WTC11 (cell line): Measurements from ENCODE around the gene PDE6G. TPM values are rescaled to one million over a fixed set of nuclear protein-coding genes. Genes with fewer than 3 reads are reported as not detected.

Experiments used
- ATAC-seq: fragments of 200-7000 bp; cut with Tn5 transposase; 2 replicates; pipeline ENCODE4 v1.10.0; 2021; ENCODE audit warnings: mild to moderate bottlenecking, moderate library complexity
- CTCF ChIA-PET: fragments of 300-600 bp; sonication (Branson Sonifier 250); formaldehyde crosslinking; loops from one replicate; lab custom pipeline; 2021; ENCODE audit warnings: antibody characterized with exemption; lab: Charles Lee
- POLR2A ChIA-PET: fragments of 350-600 bp; sonication (Branson Sonifier 250); formaldehyde crosslinking; loops from one replicate; lab custom pipeline; 2021; ENCODE audit warnings: antibody characterized with exemption; lab: Charles Lee
- DNase-seq: peaks from one replicate; pipeline ENCODE4 v3.0.0; 2021; ENCODE audit warnings: low spot score
- H3K27ac Mint-ChIP-seq: 2 replicates; pipeline ENCODE4 v1.8.0; 2021; ENCODE audit warnings: mixed read lengths
- H3K27me3 Mint-ChIP-seq: 2 replicates; pipeline ENCODE4 v1.8.0; 2021; ENCODE audit warnings: low read depth, mild to moderate bottlenecking, moderate library complexity, mixed read lengths
- H3K36me3 Mint-ChIP-seq: 2 replicates; pipeline ENCODE4 v1.8.0; 2021; ENCODE audit warnings: mixed read lengths
- H3K4me1 Mint-ChIP-seq: 2 replicates; pipeline ENCODE4 v1.8.0; 2022; ENCODE audit warnings: mixed read lengths
- H3K4me3 Mint-ChIP-seq: 2 replicates; pipeline ENCODE4 v1.8.0; 2021; ENCODE audit warnings: mild to moderate bottlenecking, moderate library complexity, mixed read lengths
- H3K9me3 Mint-ChIP-seq: 2 replicates; pipeline ENCODE4 v1.8.0; 2021; ENCODE audit warnings: mixed read lengths
- AR ChIP-seq: fragments of 250-450 bp; sonication (Bioruptor Pico); IDR thresholded peaks from 2 replicates; pipeline ENCODE4 v1.9.0; 2021; ENCODE audit warnings: mild to moderate bottlenecking
- CREM ChIP-seq: sonication (generic); formaldehyde crosslinking; IDR thresholded peaks from 2 replicates; pipeline ENCODE4 v1.8.1; 2022; ENCODE audit warnings: mild to moderate bottlenecking, missing genetic modification reagents, moderate library complexity
- EMX1 ChIP-seq: fragments of 250-450 bp; sonication (Bioruptor Pico); IDR thresholded peaks from 2 replicates; pipeline ENCODE4 v1.8.0; 2021; ENCODE audit warnings: mild to moderate bottlenecking
- ETV6 ChIP-seq: sonication (generic); formaldehyde crosslinking; IDR thresholded peaks from 2 replicates; pipeline ENCODE4 v1.8.1; 2022; ENCODE audit warnings: mild to moderate bottlenecking, missing genetic modification reagents
- FOXP1 ChIP-seq: sonication (generic); formaldehyde crosslinking; IDR thresholded peaks from 2 replicates; pipeline ENCODE4 v1.8.0; 2022; ENCODE audit warnings: missing genetic modification reagents, mild to moderate bottlenecking, moderate library complexity, borderline replicate concordance
- GRHL2 ChIP-seq: fragments of 250-450 bp; sonication (Bioruptor Pico); IDR thresholded peaks from 2 replicates; pipeline ENCODE4 v1.8.0; 2022; ENCODE audit warnings: mild to moderate bottlenecking, moderate library complexity; ENCODE audit not compliant: insufficient replicate concordance, severe bottlenecking
- HMGA2 ChIP-seq: fragments of 250-450 bp; sonication (Bioruptor Pico); IDR thresholded peaks from 2 replicates; pipeline ENCODE4 v1.4.0; 2021; ENCODE audit warnings: mild to moderate bottlenecking, moderate library complexity
- NFE2L1 ChIP-seq: sonication (generic); formaldehyde crosslinking; IDR thresholded peaks from 2 replicates; pipeline ENCODE4 v1.8.1; 2023; ENCODE audit warnings: missing genetic modification reagents
- PRDM15 ChIP-seq: sonication (generic); formaldehyde crosslinking; IDR thresholded peaks from 2 replicates; pipeline ENCODE4 v1.8.0; 2022; ENCODE audit warnings: missing genetic modification reagents
- SOX15 ChIP-seq: fragments of 250-450 bp; sonication (Bioruptor Pico); IDR thresholded peaks from 2 replicates; pipeline ENCODE4 v1.9.0; 2021; ENCODE audit warnings: mild to moderate bottlenecking
- TCF7 ChIP-seq: sonication (generic); formaldehyde crosslinking; IDR thresholded peaks from 2 replicates; pipeline ENCODE4 v1.8.0; 2022; ENCODE audit warnings: mild to moderate bottlenecking, low read depth, missing genetic modification reagents, moderate library complexity
- TEAD1 ChIP-seq: sonication (generic); formaldehyde crosslinking; IDR thresholded peaks from 2 replicates; pipeline ENCODE4 v1.8.0; 2022; ENCODE audit warnings: mild to moderate bottlenecking, missing genetic modification reagents
- USF2 ChIP-seq: sonication (generic); formaldehyde crosslinking; IDR thresholded peaks from 2 replicates; pipeline ENCODE4 v1.8.1; 2023; ENCODE audit warnings: mild to moderate bottlenecking, missing genetic modification reagents, moderate library complexity
- ZBTB21 ChIP-seq: sonication (generic); formaldehyde crosslinking; IDR thresholded peaks from 2 replicates; pipeline ENCODE4 v1.8.1; 2023; ENCODE audit warnings: mild to moderate bottlenecking, missing genetic modification reagents, borderline replicate concordance
- ZNF138 ChIP-seq: sonication (generic); formaldehyde crosslinking; conservative IDR thresholded peaks from 2 replicates; pipeline ENCODE4 v1.8.1; 2022; ENCODE audit warnings: mild to moderate bottlenecking, moderate library complexity, missing genetic modification reagents
- total RNA-seq: library from RNA; stranded (reverse); gene quantifications from 3 replicates; pipeline ENCODE4 v1.2.3, GENCODE V29; 2021
- TF ChIP-seq, protein P1 (sequence below): sonication (generic); formaldehyde crosslinking; conservative IDR thresholded peaks from 2 replicates; pipeline ENCODE4 v1.8.1; 2023; ENCODE audit warnings: mild to moderate bottlenecking, low read depth, missing genetic modification reagents, moderate library complexity

PDE6G gene
- total RNA-seq, 1 experiment from 2014 or later, result 4.4 TPM

DNA sequence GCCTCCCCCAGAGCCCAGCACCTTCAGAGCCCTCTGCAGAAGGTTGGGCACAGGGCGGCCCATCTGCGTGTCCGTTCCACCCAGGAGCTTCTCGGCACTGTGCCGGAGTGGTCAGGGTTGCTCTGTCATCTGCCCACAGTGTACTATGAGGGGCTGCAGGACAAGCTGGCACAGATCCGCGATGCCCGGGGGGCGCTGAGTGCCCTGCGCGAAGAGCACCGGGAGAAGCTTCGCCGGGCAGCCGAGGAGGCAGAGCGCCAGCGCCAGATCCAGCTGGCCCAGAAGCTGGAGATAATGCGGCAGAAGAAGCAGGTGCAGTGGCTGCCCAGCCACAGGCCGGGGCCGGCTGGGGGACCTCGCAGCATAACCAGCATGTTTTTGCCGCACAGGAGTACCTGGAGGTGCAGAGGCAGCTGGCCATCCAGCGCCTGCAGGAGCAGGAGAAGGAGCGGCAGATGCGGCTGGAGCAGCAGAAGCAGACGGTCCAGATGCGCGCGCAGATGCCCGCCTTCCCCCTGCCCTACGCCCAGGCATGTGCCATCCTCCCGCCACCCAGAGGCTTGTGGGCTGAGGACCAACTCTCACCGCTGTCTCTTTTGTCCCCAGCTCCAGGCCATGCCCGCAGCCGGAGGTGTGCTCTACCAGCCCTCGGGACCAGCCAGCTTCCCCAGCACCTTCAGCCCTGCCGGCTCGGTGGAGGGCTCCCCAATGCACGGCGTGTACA lies 40.0 kb upstream of the PDE6G start (continued):
- TF ChIP-seq PRDM15 (CRISPR knock-in tag) (no peak), TEAD1 (no peak), TCF7 (no peak), ZNF138 (CRISPR knock-in tag) (no peak)
- TF ChIP-seq, protein P1, sequence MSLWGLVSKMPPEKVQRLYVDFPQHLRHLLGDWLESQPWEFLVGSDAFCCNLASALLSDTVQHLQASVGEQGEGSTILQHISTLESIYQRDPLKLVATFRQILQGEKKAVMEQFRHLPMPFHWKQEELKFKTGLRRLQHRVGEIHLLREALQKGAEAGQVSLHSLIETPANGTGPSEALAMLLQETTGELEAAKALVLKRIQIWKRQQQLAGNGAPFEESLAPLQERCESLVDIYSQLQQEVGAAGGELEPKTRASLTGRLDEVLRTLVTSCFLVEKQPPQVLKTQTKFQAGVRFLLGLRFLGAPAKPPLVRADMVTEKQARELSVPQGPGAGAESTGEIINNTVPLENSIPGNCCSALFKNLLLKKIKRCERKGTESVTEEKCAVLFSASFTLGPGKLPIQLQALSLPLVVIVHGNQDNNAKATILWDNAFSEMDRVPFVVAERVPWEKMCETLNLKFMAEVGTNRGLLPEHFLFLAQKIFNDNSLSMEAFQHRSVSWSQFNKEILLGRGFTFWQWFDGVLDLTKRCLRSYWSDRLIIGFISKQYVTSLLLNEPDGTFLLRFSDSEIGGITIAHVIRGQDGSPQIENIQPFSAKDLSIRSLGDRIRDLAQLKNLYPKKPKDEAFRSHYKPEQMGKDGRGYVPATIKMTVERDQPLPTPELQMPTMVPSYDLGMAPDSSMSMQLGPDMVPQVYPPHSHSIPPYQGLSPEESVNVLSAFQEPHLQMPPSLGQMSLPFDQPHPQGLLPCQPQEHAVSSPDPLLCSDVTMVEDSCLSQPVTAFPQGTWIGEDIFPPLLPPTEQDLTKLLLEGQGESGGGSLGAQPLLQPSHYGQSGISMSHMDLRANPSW (CRISPR knock-in tag), result no peak

DNA sequence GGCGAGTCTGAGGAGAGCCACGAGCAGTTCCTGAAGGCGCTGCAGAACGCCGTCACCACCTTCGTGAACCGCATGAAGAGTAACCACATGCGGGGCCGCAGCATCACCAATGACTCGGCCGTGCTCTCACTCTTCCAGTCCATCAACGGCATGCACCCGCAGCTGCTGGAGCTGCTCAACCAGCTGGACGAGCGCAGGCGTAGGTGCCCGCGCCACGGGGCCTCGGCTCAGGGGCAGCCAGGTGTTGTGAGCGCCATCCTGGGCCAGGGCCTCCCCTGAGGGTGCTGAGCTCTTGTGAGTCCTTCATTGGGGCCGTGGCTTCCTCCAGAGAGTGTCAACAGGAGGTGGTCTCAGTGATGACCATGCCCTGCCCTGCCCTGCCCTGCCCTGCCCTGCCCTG lies 39.5 kb upstream of the PDE6G start:
- DNase-seq, result no peak
- H3K9me3 Mint-ChIP-seq, result no peaks in the 10 kb centered on the region
- ATAC-seq, result no peak
- no peaks in the 10 kb centered on the region for H3K27me3 Mint-ChIP-seq
- H3K4me3 Mint-ChIP-seq, result no peak overlapping the region
- peaks cover 34% of the 10 kb centered on the region for H3K36me3 Mint-ChIP-seq
- ChIA-PET CTCF (interaction anchor here (1.8 kb wide), 1 partner anchor 20 kb away, joined by 9 read pairs; no protein-coding TSS in a partner anchor), POLR2A (no interaction called here)
- peaks cover under 1% of the 10 kb centered on the region; the same call in 1 of the 2 replicates for H3K4me1 Mint-ChIP-seq
- TF ChIP-seq ZBTB21 (CRISPR knock-in tag) (no peak), USF2 (CRISPR knock-in tag) (no peak), HMGA2 (CRISPR knock-in tag) (no peak)
- no peak overlapping the region for H3K27ac Mint-ChIP-seq

DNA sequence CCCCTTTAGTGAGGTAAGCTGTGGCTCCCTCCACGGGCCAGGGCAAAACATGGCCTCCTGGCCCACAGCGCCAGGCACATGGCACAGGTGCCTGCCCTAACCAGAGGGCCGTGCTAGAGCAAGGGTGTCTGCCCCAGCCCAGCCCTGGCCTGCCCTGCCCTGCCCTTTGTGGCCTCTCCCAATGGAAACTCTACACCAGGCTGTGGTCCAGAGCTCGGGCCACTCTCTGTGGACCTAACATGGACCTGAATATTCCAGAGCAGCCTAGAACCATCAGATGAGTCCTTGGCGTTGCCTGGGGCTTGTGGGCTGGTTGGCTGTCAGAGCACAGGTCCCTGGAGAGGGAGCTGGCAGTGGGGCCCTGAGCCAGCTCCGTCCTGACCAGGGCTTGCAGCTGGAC lies 38.9 kb upstream of the PDE6G start:
- TF ChIP-seq ETV6 (CRISPR knock-in tag) (no peak), HMGA2 (CRISPR knock-in tag) (no peak), SOX15 (CRISPR knock-in tag) (no peak), GRHL2 (CRISPR knock-in tag) (no peak), EMX1 (CRISPR knock-in tag) (no peak), PRDM15 (CRISPR knock-in tag) (no peak), TCF7 (no peak), FOXP1 (no peak), NFE2L1 (CRISPR knock-in tag) (no peak), CREM (CRISPR knock-in tag) (no peak), AR (CRISPR knock-in tag) (no peak)
- TF ChIP-seq, all 79 proteins: peak for 0
- ATAC-seq (no peak), DNase-seq (no peak)
- Mint-ChIP-seq H3K4me3 (no peak overlapping the region), H3K27me3 (no peaks in the 10 kb centered on the region), H3K36me3 (peaks cover 32% of the 10 kb centered on the region), H3K9me3 (no peaks in the 10 kb centered on the region), H3K4me1 (no peaks in the 10 kb centered on the region), H3K27ac (no peak overlapping the region)
- ChIA-PET POLR2A (interaction anchor here (0.5 kb wide), 1 partner anchor 226 kb away, joined by 3 read pairs; no protein-coding TSS in a partner anchor), CTCF (interaction anchor here (1.8 kb wide), 1 partner anchor 19 kb away, joined by 9 read pairs; no protein-coding TSS in a partner anchor)
